HEK293 (cell line): ENCODE results near the gene RAB3C.

Source experiments
- CTCF ChIA-PET: fragments of 350-600 bp; formaldehyde crosslinking; extraction: SDS; loops from one replicate; lab custom pipeline; 2021; ENCODE audit warnings: antibody characterized with exemption; lab: Yijun Ruan, JAX
- POLR2A ChIA-PET: fragments of 300-600 bp; formaldehyde crosslinking; extraction: SDS; loops from one replicate; lab custom pipeline; 2020; ENCODE audit warnings: antibody characterized with exemption, inconsistent platforms; lab: Yijun Ruan, JAX
- H3K27ac ChIP-seq: fragments of 200-500 bp; sonication (Bioruptor generic); 2 replicates; pipeline ENCODE4 v1.5.1; 2014; ENCODE audit warnings: low read depth, low read length, control low read depth, inconsistent platforms; ENCODE audit errors: extremely low read depth
- H3K36me3 ChIP-seq, 2 experiments: fragments of 200-500 bp in 1 of 2; sonication (Bioruptor generic) in 1 of 2; 1 replicate in 1 of 2; 2 replicates in 1 of 2; pipeline ENCODE4 v1.5.1; 2014 to 2017; ENCODE audit warnings: inconsistent platforms in 2 of 2, low read length in 2 of 2; ENCODE audit not compliant: control insufficient read depth in 2 of 2, insufficient read depth in 1 of 2
- H3K4me1 ChIP-seq: fragments of 200-500 bp; sonication (Bioruptor generic); 2 replicates; pipeline ENCODE4 v1.5.1; 2014; ENCODE audit warnings: mild to moderate bottlenecking, low read length, inconsistent platforms; ENCODE audit not compliant: control insufficient read depth, insufficient read depth
- H3K4me3 ChIP-seq: 2 replicates; pipeline ENCODE4 v1.5.1; 2011; ENCODE audit warnings: low read depth, mild to moderate bottlenecking, control low read depth, low read length, moderate library complexity
- H3K9me3 ChIP-seq: fragments of 200-500 bp; sonication (Bioruptor generic); 2 replicates; pipeline ENCODE4 v1.5.1; 2014; ENCODE audit warnings: low read depth, low read length, inconsistent platforms; ENCODE audit not compliant: control insufficient read depth, insufficient read depth
- REST ChIP-seq: fragments of 450-650 bp; formaldehyde crosslinking; IDR thresholded peaks from 2 replicates; pipeline ENCODE4 v1.5.1; 2016; ENCODE audit warnings: missing biosample characterization, missing genetic modification characterization
- SALL2 ChIP-seq: fragments of 450-650 bp; formaldehyde crosslinking; IDR thresholded peaks from 2 replicates; pipeline ENCODE4 v1.5.0; 2017; ENCODE audit warnings: missing biosample characterization, mild to moderate bottlenecking, missing genetic modification characterization, borderline replicate concordance
- YY2 ChIP-seq: fragments of 450-650 bp; formaldehyde crosslinking; IDR thresholded peaks from 2 replicates; pipeline ENCODE4 v1.5.1; 2016; ENCODE audit warnings: missing biosample characterization, missing genetic modification characterization
- ZNF416 ChIP-seq: fragments of 450-650 bp; formaldehyde crosslinking; IDR thresholded peaks from 2 replicates; pipeline ENCODE4 v1.5.1; 2016; ENCODE audit warnings: missing biosample characterization, missing genetic modification characterization
- ZNF843 ChIP-seq: fragments of 450-650 bp; formaldehyde crosslinking; IDR thresholded peaks from 2 replicates; pipeline ENCODE4 v1.5.1; 2016; ENCODE audit warnings: missing biosample characterization, missing genetic modification characterization
- TF ChIP-seq, protein P1 (sequence below): fragments of 450-650 bp; formaldehyde crosslinking; IDR thresholded peaks from 2 replicates; pipeline ENCODE4 v1.5.1; 2016; ENCODE audit warnings: missing biosample characterization, missing genetic modification characterization, borderline replicate concordance
- TF ChIP-seq, protein P2 (sequence below): fragments of 450-650 bp; formaldehyde crosslinking; IDR thresholded peaks from 2 replicates; pipeline ENCODE4 v1.5.1; 2016; ENCODE audit warnings: missing biosample characterization, missing genetic modification characterization
- TF ChIP-seq, protein P3 (sequence below): fragments of 450-650 bp; formaldehyde crosslinking; IDR thresholded peaks from 2 replicates; pipeline ENCODE4 v1.5.1; 2017; ENCODE audit warnings: missing biosample characterization, missing genetic modification characterization
- TF ChIP-seq, protein P4 (sequence below): fragments of 450-650 bp; formaldehyde crosslinking; IDR thresholded peaks from 2 replicates; pipeline ENCODE4 v1.5.1; 2016; ENCODE audit warnings: missing biosample characterization, missing genetic modification characterization
- TF ChIP-seq, protein P5 (sequence below): fragments of 450-650 bp; formaldehyde crosslinking; IDR thresholded peaks from 2 replicates; pipeline ENCODE4 v1.5.1; 2016; ENCODE audit warnings: missing biosample characterization, missing genetic modification characterization

RAB3C gene

GRCh38 chr5:58620336-58620735, 37.5 kb downstream of the RAB3C start (continued):
- TF ChIP-seq REST (tag by site-specific recombination) = no peak
- TF ChIP-seq, protein P1, sequence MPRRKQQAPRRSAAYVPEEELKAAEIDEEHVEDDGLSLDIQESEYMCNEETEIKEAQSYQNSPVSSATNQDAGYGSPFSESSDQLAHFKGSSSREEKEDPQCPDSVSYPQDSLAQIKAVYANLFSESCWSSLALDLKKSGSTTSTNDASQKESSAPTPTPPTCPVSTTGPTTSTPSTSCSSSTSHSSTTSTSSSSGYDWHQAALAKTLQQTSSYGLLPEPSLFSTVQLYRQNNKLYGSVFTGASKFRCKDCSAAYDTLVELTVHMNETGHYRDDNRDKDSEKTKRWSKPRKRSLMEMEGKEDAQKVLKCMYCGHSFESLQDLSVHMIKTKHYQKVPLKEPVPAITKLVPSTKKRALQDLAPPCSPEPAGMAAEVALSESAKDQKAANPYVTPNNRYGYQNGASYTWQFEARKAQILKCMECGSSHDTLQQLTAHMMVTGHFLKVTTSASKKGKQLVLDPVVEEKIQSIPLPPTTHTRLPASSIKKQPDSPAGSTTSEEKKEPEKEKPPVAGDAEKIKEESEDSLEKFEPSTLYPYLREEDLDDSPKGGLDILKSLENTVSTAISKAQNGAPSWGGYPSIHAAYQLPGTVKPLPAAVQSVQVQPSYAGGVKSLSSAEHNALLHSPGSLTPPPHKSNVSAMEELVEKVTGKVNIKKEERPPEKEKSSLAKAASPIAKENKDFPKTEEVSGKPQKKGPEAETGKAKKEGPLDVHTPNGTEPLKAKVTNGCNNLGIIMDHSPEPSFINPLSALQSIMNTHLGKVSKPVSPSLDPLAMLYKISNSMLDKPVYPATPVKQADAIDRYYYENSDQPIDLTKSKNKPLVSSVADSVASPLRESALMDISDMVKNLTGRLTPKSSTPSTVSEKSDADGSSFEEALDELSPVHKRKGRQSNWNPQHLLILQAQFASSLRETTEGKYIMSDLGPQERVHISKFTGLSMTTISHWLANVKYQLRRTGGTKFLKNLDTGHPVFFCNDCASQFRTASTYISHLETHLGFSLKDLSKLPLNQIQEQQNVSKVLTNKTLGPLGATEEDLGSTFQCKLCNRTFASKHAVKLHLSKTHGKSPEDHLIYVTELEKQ (tag by site-specific recombination) = no peak
- TF ChIP-seq, protein P2, sequence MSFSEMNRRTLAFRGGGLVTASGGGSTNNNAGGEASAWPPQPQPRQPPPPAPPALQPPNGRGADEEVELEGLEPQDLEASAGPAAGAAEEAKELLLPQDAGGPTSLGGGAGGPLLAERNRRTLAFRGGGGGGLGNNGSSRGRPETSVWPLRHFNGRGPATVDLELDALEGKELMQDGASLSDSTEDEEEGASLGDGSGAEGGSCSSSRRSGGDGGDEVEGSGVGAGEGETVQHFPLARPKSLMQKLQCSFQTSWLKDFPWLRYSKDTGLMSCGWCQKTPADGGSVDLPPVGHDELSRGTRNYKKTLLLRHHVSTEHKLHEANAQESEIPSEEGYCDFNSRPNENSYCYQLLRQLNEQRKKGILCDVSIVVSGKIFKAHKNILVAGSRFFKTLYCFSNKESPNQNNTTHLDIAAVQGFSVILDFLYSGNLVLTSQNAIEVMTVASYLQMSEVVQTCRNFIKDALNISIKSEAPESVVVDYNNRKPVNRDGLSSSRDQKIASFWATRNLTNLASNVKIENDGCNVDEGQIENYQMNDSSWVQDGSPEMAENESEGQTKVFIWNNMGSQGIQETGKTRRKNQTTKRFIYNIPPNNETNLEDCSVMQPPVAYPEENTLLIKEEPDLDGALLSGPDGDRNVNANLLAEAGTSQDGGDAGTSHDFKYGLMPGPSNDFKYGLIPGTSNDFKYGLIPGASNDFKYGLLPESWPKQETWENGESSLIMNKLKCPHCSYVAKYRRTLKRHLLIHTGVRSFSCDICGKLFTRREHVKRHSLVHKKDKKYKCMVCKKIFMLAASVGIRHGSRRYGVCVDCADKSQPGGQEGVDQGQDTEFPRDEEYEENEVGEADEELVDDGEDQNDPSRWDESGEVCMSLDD (tag by site-specific recombination) = no peak
- TF ChIP-seq ZNF843 (tag by site-specific recombination) = no peak
- TF ChIP-seq ZNF416 = no peak
- no peak for TF ChIP-seq SALL2
- TF ChIP-seq, all 188 proteins: peak for 0

GRCh38 chr5:58622936-58623871, 40.3 kb downstream of the RAB3C start:
- H3K36me3 ChIP-seq = no peaks in the 10 kb centered on the region
- POLR2A ChIA-PET = no interaction called here
- no peak overlapping the region for H3K4me3 ChIP-seq
- no peaks in the 10 kb centered on the region for H3K4me1 ChIP-seq
- CTCF ChIA-PET = interaction anchor here (2.1 kb wide), 1 partner anchor 125 kb away, joined by 5 read pairs; no protein-coding TSS in a partner anchor
- no peaks in the 10 kb centered on the region for H3K9me3 ChIP-seq
- no peak overlapping the region for H3K27ac ChIP-seq
- TF ChIP-seq, protein P3, sequence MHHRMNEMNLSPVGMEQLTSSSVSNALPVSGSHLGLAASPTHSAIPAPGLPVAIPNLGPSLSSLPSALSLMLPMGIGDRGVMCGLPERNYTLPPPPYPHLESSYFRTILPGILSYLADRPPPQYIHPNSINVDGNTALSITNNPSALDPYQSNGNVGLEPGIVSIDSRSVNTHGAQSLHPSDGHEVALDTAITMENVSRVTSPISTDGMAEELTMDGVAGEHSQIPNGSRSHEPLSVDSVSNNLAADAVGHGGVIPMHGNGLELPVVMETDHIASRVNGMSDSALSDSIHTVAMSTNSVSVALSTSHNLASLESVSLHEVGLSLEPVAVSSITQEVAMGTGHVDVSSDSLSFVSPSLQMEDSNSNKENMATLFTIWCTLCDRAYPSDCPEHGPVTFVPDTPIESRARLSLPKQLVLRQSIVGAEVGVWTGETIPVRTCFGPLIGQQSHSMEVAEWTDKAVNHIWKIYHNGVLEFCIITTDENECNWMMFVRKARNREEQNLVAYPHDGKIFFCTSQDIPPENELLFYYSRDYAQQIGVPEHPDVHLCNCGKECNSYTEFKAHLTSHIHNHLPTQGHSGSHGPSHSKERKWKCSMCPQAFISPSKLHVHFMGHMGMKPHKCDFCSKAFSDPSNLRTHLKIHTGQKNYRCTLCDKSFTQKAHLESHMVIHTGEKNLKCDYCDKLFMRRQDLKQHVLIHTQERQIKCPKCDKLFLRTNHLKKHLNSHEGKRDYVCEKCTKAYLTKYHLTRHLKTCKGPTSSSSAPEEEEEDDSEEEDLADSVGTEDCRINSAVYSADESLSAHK (tag by site-specific recombination) = no peak
- TF ChIP-seq, protein P4, sequence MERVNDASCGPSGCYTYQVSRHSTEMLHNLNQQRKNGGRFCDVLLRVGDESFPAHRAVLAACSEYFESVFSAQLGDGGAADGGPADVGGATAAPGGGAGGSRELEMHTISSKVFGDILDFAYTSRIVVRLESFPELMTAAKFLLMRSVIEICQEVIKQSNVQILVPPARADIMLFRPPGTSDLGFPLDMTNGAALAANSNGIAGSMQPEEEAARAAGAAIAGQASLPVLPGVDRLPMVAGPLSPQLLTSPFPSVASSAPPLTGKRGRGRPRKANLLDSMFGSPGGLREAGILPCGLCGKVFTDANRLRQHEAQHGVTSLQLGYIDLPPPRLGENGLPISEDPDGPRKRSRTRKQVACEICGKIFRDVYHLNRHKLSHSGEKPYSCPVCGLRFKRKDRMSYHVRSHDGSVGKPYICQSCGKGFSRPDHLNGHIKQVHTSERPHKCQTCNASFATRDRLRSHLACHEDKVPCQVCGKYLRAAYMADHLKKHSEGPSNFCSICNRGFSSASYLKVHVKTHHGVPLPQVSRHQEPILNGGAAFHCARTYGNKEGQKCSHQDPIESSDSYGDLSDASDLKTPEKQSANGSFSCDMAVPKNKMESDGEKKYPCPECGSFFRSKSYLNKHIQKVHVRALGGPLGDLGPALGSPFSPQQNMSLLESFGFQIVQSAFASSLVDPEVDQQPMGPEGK = no peak
- TF ChIP-seq, protein P5, sequence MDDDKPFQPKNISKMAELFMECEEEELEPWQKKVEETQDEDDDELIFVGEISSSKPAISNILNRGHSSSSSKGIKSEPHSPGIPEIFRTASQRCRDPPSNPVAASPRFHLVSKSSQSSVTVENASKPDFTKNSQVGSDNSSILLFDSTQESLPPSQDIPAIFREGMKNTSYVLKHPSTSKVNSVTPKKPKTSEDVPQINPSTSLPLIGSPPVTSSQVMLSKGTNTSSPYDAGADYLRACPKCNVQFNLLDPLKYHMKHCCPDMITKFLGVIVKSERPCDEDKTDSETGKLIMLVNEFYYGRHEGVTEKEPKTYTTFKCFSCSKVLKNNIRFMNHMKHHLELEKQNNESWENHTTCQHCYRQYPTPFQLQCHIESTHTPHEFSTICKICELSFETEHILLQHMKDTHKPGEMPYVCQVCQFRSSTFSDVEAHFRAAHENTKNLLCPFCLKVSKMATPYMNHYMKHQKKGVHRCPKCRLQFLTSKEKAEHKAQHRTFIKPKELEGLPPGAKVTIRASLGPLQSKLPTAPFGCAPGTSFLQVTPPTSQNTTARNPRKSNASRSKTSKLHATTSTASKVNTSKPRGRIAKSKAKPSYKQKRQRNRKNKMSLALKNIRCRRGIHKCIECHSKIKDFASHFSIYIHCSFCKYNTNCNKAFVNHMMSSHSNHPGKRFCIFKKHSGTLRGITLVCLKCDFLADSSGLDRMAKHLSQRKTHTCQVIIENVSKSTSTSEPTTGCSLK (tag by site-specific recombination) = no peak
- no peak for TF ChIP-seq YY2 (tag by site-specific recombination)
